ENCODE results near the gene PDLIM5.
A peak's percentile ranks its signal among the peaks of the same experiment; 100 is the strongest.
"Not testable (repeated sequence)": the region's sequence is repeated elsewhere in the genome, so short reads cannot be mapped to it uniquely, and the experiment has no call there.

The PDLIM5 gene

GRCh38 chr4:94451695-94452475, at the start of gene PDLIM5:
PDLIM5 (plus strand) TSS chr4:94451942; CDS start chr4:94455289, 3,347 bp downstream.
- DNase-seq (ENCODE audit: low read depth), result peak; percentile 77

- DNase-seq (ENCODE audit: low read depth), result not testable (repeated sequence)
These were observed 49.3 kb upstream of the PDLIM5 start for GRCh38 chr4:94402439-94402838.

- no peak for DNase-seq (ENCODE audit: low read depth)
These were observed 48.0 kb upstream of the PDLIM5 start for GRCh38 chr4:94403751-94404150.

GRCh38 chr4:94406668-94407437, 44.9 kb upstream of the PDLIM5 start:
- DNase-seq (ENCODE audit: low read depth), result peak; percentile 33

GRCh38 chr4:94407846-94408245, 43.9 kb upstream of the PDLIM5 start:
- no peak for DNase-seq (ENCODE audit: low read depth)

DNA sequence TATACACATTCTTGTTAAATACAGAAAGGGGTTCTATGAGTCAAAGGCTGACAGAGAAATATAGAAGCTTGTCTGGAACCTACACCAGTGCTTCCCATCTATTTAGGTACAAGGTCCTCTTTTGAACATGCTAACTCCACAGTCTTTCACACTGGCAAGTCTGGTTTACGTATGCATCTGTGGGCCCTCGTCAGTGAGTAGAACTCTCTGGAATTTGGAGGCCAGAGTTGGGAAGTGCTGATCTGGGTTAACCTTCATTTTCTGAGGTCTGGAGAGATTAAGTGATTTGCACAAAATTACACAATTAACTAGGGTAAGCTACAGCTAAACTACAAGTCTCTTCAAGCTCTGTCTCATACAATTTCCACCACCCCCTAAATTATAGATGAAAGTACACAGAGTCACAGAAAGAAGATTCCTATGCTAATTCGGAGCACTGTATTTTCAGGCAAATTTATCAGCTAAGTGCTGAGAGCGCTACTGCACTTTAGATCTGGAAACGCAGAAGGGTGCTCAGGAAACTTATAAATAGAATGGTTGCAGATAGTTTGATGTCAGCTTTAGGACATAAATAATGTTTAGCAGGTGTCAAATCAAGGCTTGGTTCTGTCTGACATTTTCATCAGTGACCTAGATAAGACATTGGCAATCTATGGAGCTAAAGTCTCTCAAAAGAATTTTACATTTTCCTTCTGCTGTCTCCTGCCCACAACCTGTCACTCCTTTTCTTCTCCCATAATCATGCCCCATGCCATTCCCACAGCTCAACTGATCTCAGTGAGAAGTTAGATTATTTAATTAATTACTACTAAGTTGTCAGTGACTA, 43.0 kb upstream of the PDLIM5 start:
- no peak for DNase-seq (ENCODE audit: low read depth)

GRCh38 chr4:94409375-94409679, 42.4 kb upstream of the PDLIM5 start:
- no peak for DNase-seq (ENCODE audit: low read depth)

DNA sequence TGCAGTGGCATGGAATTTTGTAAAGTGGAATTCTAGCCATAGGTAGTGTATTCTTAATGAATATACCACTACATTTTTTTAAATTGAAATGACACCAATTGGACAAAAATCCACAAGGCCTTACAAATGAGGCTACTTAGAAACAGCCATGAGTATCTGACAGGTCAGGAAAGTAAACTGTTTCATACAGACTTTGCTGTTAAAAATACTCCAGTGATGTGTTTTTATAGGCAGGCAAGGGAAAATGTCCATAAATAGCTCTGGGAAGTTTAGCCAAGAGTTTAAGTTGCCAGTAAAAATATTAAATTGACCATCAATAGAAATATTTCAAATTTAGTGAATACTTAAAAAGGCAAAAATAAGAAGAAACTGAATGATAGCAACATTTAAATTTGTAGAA, 41.8 kb upstream of the PDLIM5 start:
- no peak for DNase-seq (ENCODE audit: low read depth)

- DNase-seq (ENCODE audit: low read depth), result no peak
These were observed 41.0 kb upstream of the PDLIM5 start for GRCh38 chr4:94410678-94411206.

GRCh38 chr4:94411296-94411695, 40.4 kb upstream of the PDLIM5 start:
- DNase-seq (ENCODE audit: low read depth), result no peak

DNA sequence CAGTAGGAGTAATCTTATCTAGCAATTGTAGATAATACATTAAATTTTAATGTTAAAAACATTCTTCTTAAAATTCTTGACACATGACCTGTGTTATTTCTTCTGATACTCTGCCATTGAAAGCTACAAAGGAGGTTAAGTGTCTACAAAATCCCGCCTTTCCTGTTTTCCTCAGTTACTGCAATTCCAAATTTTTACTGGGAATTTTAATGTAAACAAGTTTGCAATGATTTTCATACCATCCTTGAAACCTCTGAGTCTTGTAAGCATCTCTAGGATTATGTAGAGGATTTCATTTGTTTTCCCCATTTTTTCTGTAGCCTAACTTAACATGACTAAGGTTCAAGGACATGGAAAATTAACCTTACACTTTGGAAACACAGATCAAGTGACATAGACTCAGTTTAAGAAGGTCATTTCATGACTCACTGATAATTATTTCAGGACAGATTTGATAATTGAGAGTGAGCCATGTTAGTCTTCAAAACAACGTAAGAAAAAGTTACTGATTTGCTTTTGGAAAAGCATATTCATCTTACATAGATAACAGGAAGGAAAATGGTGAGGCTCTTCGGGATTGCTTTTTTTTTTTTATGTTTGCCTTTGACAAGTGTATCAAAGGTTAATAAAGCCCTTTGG, 39.6 kb upstream of the PDLIM5 start:
- DNase-seq (ENCODE audit: low read depth), result no peak

DNA sequence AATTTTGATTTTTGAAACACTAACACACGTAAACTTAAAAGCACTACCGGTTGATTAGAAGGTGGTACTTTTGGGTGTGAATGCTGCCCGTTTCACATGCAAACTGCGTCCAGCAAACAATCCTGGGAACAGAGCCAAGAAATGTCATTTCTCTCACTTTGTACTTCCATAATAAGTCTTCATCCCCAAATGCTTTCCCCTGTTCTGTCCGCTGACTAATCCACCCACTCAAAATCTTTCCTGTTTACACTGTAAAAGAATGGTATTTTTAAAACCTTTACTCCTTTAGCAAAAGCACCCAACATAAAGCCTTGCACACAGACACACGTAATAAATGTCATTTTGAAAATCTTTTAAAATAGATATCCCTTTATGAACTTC, 39.1 kb upstream of the PDLIM5 start:
- DNase-seq (ENCODE audit: low read depth), result no peak

GRCh38 chr4:94413085-94413840, 38.5 kb upstream of the PDLIM5 start:
- no peak for DNase-seq (ENCODE audit: low read depth)

GRCh38 chr4:94414907-94415306, 36.8 kb upstream of the PDLIM5 start:
- no peak for DNase-seq (ENCODE audit: low read depth)

- no peak for DNase-seq (ENCODE audit: low read depth)
These were observed 36.3 kb upstream of the PDLIM5 start for GRCh38 chr4:94415448-94415847.

GRCh38 chr4:94416335-94416734, 35.4 kb upstream of the PDLIM5 start:
- no peak for DNase-seq (ENCODE audit: low read depth)

DNA sequence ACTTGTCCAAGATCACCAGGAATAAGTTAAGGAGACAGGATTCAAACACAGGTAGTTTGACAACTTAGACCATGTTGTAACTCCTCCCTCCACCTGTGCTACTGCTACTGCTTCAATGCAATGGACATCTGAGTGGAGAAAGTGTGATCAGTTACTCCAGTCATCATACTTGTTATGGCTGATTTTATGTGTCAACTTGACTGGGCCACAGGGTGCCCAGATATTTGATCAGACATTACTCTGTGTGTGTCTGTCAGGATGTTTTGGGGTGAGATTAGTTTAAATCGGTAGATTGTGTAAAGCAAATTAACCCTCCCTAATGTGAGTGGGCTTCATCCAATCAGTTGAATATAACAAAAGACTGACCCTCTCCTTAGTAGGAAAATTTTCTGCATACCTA, 34.8 kb upstream of the PDLIM5 start:
- no peak for DNase-seq (ENCODE audit: low read depth)

- no peak for DNase-seq (ENCODE audit: low read depth)
These were observed 32.2 kb upstream of the PDLIM5 start for GRCh38 chr4:94419549-94419948.

GRCh38 chr4:94419956-94420355, 31.8 kb upstream of the PDLIM5 start:
- no peak for DNase-seq (ENCODE audit: low read depth)

DNA sequence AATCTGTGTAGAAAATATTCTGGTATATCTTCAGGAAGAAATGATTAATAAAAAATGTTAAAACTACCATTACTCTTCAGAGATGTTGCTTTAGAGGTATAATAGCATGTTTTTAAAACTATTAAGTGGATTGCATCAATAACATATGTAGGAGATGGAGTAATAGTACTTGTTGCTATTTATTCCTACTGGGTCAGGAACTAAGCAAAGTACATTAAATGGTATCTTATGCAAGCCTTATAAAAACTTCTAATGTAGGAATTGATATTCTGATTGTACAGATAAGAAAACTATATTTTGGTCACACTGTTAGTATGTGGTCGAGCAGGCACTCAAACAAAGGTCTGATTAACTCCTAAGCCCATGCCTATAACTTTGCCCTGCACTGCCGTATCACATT, 31.4 kb upstream of the PDLIM5 start:
- DNase-seq (ENCODE audit: low read depth), result no peak

GRCh38 chr4:94426783-94427182, 25.0 kb upstream of the PDLIM5 start:
- DNase-seq (ENCODE audit: low read depth), result no peak
